HepG2 (cell line): ENCODE measurements around the gene TBC1D20. TPM values are rescaled to one million over a fixed set of nuclear protein-coding genes. Genes with fewer than 3 reads are reported as not detected.

Source experiments
- ATAC-seq: fragments of 200-7000 bp; cut with Tn5 transposase; 3 replicates; pipeline ENCODE4 v1.9.1; 2020; ENCODE audit warnings: mild to moderate bottlenecking, moderate library complexity
- BruUV-seq: library from RNA; stranded (reverse); fragments of 400-500 nt; replicated peaks from 2 replicates; lab custom pipeline; 2021; lab: Mats Ljungman, UMichigan
- CTCF ChIA-PET: fragments of 300-600 bp; formaldehyde crosslinking; extraction: SDS; loops from one replicate; lab custom pipeline; 2021; ENCODE audit warnings: low total read pairs, inconsistent platforms, low intra/inter-chr PET ratio; lab: Yijun Ruan, JAX
- POLR2A ChIA-PET: fragments of 350-600 bp; sonication (Branson Sonifier 250); formaldehyde crosslinking; loops from one replicate; lab custom pipeline; 2020; ENCODE audit warnings: antibody characterized with exemption, inconsistent platforms; lab: Yijun Ruan, JAX
- DNase-seq: peaks from one replicate; pipeline ENCODE4 v3.0.0-alpha.2; 2015; ENCODE audit warnings: low spot score
- FAIRE-seq: peaks from 3 replicates; lab custom pipeline; 2011; peaks lifted over from hg19 to GRCh38; lab: Jason Lieb, UNC
- H2AFZ ChIP-seq: one replicate; pipeline ENCODE4 v1.6.1; 2011; ENCODE audit warnings: low read length, inconsistent platforms
- H3K27ac ChIP-seq: fragments of 300-600 bp; 3 replicates; pipeline ENCODE4 v1.8.0; 2011; ENCODE audit warnings: mixed run types, mild to moderate bottlenecking, mixed read lengths, low read length, inconsistent platforms; ENCODE audit not compliant: insufficient read depth; ENCODE audit errors: extremely low read length
- H3K27me3 ChIP-seq, 2 experiments: fragments of 200-600 bp in 1 of 2; 2 replicates in 1 of 2; 3 replicates in 1 of 2; pipeline versions ENCODE4 v1.6.0 to v1.8.0; 2011; ENCODE audit warnings: low read length in 2 of 2, mild to moderate bottlenecking in 2 of 2, moderate library complexity in 2 of 2, inconsistent platforms in 1 of 2; ENCODE audit not compliant: insufficient read depth in 2 of 2, control insufficient read depth in 1 of 2
- H3K36me3 ChIP-seq, 2 experiments: fragments of 200-600 bp in 1 of 2; replicated peaks in 1 of 2; 2 replicates in 1 of 2; 3 replicates in 1 of 2; pipeline versions ENCODE4 v1.5.1 to v1.8.0; 2011; ENCODE audit warnings: low read length in 2 of 2, inconsistent platforms in 1 of 2; ENCODE audit not compliant: insufficient read depth in 2 of 2, control insufficient read depth in 1 of 2
- H3K4me1 ChIP-seq: 2 replicates; pipeline ENCODE4 v1.5.1; 2012; ENCODE audit warnings: low read length, inconsistent platforms; ENCODE audit not compliant: insufficient read depth
- H3K4me2 ChIP-seq: 2 replicates; pipeline ENCODE4 v1.6.0; 2011; ENCODE audit warnings: low read depth, low read length, inconsistent platforms
- H3K4me3 ChIP-seq, 3 experiments: fragments of 200-600 bp in 1 of 3; sonication (generic), shearing (Covaris generic) in 1 of 3; replicated peaks in 1 of 3; 2 replicates each; pipeline ENCODE4 v1.5.1; 2011 to 2016; ENCODE audit warnings: low read length in 3 of 3, inconsistent platforms in 2 of 3, low read depth in 2 of 3, mild to moderate bottlenecking in 2 of 3, control low read depth in 1 of 3, mixed read lengths in 1 of 3; ENCODE audit not compliant: insufficient read depth in 1 of 3
- H3K79me2 ChIP-seq: one replicate; pipeline ENCODE4 v1.6.1; 2011; ENCODE audit warnings: low read length, inconsistent platforms; ENCODE audit not compliant: insufficient read depth
- H3K9ac ChIP-seq: 2 replicates; pipeline ENCODE4 v1.6.0; 2011; ENCODE audit warnings: mild to moderate bottlenecking, low read depth, low read length, inconsistent platforms; ENCODE audit not compliant: insufficient read depth
- H3K9me3 ChIP-seq: 2 replicates; pipeline ENCODE4 v1.5.1; 2012; ENCODE audit warnings: mild to moderate bottlenecking, low read length
- H4K20me1 ChIP-seq: 2 replicates; pipeline ENCODE4 v1.6.0; 2011; ENCODE audit warnings: inconsistent platforms, mild to moderate bottlenecking, low read length, moderate library complexity; ENCODE audit not compliant: insufficient read depth
- HMGXB4 ChIP-seq, 2 experiments: sonication (generic) in 1 of 2; formaldehyde crosslinking in 1 of 2; IDR thresholded peaks; 2 replicates each; pipeline versions ENCODE4 v1.4.0 to v1.6.1; 2018 to 2020; ENCODE audit warnings: missing genetic modification reagents in 2 of 2, borderline replicate concordance in 1 of 2, low read depth in 1 of 2, mild to moderate bottlenecking in 1 of 2, missing biosample characterization in 1 of 2
- HNRNPH1 ChIP-seq: fragments of 200-400 bp; formaldehyde crosslinking; optimal IDR thresholded peaks from 2 replicates; pipeline ENCODE3; 2017; ENCODE audit warnings: mild to moderate bottlenecking, low read depth, low read length
- MATR3 ChIP-seq: sonication (generic); formaldehyde crosslinking; IDR thresholded peaks from 2 replicates; pipeline ENCODE4 v1.4.0; 2020; ENCODE audit warnings: missing genetic modification reagents
- MLXIP ChIP-seq: sonication (generic); formaldehyde crosslinking; IDR thresholded peaks from 2 replicates; pipeline ENCODE4 v1.9.0; 2021; ENCODE audit warnings: missing genetic modification reagents, borderline replicate concordance
- ZMYM4 ChIP-seq: sonication (generic); formaldehyde crosslinking; IDR thresholded peaks from 2 replicates; pipeline ENCODE4 v1.8.1; 2023; ENCODE audit warnings: mild to moderate bottlenecking, missing genetic modification reagents
- ZNF878 ChIP-seq: sonication (generic); formaldehyde crosslinking; IDR thresholded peaks from 2 replicates; pipeline ENCODE4 v1.8.1; 2023; ENCODE audit warnings: mild to moderate bottlenecking, missing genetic modification reagents, moderate library complexity
- WGBS: methylation state at CpG from one replicate; pipeline ENCODE4 v1.1.6; 2017; ENCODE audit warnings: low lambda C conversion rate; 5-methylcytosine and 5-hydroxymethylcytosine counted together
- in situ Hi-C: cut with HindIII; loops from 2 replicates; pipeline ENCODE4 v1.10.0; 2017; ENCODE audit warnings: low pct_unique_long_range_greater_than_20kb; ENCODE audit not compliant: extremely low pct_ligation_motif_present
- intact Hi-C: fragments of 100-400 bp; cut with micrococcal nuclease; formaldehyde crosslinking; loops from one replicate; pipeline ENCODE4 v1.10.0; 2022; ENCODE audit not compliant: unreplicated experiment
- polyA plus RNA-seq, 8 experiments: library from polyadenylated mRNA; depleted of rRNA in 3 of 8; stranded (reverse) in 7 of 8; unstranded in 1 of 8; fragments of >200 nt; fragmentation: Illumina TruSeq in 4 of 8; extraction: Trizol in 4 of 8; gene quantifications; 2 replicates each; pipeline versions ENCODE4 v1.2.1 to v1.2.3, GENCODE V29; 2011 to 2016; ENCODE audit warnings: low read depth in 4 of 8, missing spikeins in 1 of 8, mixed read lengths in 1 of 8; ENCODE audit not compliant: insufficient read depth in 1 of 8
- total RNA-seq, 5 experiments: library from RNA; depleted of rRNA; stranded (reverse); fragments of >200 nt; fragmentation: Illumina TruSeq; extraction: Trizol; gene quantifications; 2 replicates each; pipeline ENCODE4 v1.2.3, GENCODE V29; 2016; ENCODE audit warnings: low read depth in 1 of 5
- TF ChIP-seq, protein P1 (sequence below): sonication (generic); formaldehyde crosslinking; IDR thresholded peaks from 2 replicates; pipeline ENCODE4 v1.4.0; 2020; ENCODE audit warnings: mild to moderate bottlenecking, low read depth, missing genetic modification reagents
- TF ChIP-seq, protein P2 (sequence below), 2 experiments: sonication (generic) in 1 of 2; formaldehyde crosslinking in 1 of 2; IDR thresholded peaks; 2 replicates each; pipeline versions ENCODE4 v1.6.1 to v1.9.0; 2014 to 2022; ENCODE audit warnings: antibody characterized with exemption in 1 of 2, borderline replicate concordance in 1 of 2, inconsistent platforms in 1 of 2, low read depth in 1 of 2, missing genetic modification reagents in 1 of 2

Gene TBC1D20
- total and polyA plus RNA-seq, 2 of the 13 experiments (the other 11 are each of a cell fraction or from before 2014, with no cell fraction given) = 36.6 to 47.1 TPM

DNA sequence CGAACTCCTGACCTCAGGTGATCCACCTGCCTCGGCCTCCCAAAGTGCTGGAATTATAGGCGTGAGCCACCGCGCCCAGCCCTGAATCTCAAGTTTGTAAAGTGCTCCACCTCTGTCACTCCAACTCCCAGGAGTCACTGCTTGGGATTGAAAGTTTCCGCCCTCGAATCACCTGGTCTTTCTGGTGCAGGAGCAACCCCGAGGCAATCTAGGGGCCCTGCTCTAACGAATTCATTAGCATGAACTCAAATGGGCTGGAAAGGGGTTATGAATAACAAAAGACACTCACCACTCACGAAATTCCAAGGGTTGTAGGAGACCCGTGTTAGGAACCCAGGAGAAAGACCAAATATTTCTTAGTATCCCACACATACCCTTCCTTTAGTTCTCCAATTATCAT, 28.1 kb downstream of the TBC1D20 start:
- Histone ChIP-seq H4K20me1 (no peaks in the 10 kb centered on the region), H3K36me3 (peaks cover 43 to 63% of the 10 kb centered on the region in 2 experiments)
- TF ChIP-seq HNRNPH1 (no peak), MLXIP (CRISPR knock-in tag) (no peak), MATR3 (CRISPR knock-in tag) (no peak), ZNF878 (CRISPR knock-in tag) (0 out of 2 replicates have a peak, but pooled peaks have one; percentile 29), ZMYM4 (no peak), HMGXB4 (CRISPR knock-in tag; IDR thresholded peaks at IDR 0.05; ENCODE audit: borderline replicate concordance in 1 of 2, low read depth in 1 of 2) (0 out of 4 replicates have a peak, but pooled peaks of 1 of the 2 experiments have one; percentile 21)
- TF ChIP-seq, protein P1, sequence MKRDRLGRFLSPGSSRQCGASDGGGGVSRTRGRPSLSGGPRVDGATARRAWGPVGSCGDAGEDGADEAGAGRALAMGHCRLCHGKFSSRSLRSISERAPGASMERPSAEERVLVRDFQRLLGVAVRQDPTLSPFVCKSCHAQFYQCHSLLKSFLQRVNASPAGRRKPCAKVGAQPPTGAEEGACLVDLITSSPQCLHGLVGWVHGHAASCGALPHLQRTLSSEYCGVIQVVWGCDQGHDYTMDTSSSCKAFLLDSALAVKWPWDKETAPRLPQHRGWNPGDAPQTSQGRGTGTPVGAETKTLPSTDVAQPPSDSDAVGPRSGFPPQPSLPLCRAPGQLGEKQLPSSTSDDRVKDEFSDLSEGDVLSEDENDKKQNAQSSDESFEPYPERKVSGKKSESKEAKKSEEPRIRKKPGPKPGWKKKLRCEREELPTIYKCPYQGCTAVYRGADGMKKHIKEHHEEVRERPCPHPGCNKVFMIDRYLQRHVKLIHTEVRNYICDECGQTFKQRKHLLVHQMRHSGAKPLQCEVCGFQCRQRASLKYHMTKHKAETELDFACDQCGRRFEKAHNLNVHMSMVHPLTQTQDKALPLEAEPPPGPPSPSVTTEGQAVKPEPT (CRISPR knock-in tag) = no peak
- TF ChIP-seq, protein P2, sequence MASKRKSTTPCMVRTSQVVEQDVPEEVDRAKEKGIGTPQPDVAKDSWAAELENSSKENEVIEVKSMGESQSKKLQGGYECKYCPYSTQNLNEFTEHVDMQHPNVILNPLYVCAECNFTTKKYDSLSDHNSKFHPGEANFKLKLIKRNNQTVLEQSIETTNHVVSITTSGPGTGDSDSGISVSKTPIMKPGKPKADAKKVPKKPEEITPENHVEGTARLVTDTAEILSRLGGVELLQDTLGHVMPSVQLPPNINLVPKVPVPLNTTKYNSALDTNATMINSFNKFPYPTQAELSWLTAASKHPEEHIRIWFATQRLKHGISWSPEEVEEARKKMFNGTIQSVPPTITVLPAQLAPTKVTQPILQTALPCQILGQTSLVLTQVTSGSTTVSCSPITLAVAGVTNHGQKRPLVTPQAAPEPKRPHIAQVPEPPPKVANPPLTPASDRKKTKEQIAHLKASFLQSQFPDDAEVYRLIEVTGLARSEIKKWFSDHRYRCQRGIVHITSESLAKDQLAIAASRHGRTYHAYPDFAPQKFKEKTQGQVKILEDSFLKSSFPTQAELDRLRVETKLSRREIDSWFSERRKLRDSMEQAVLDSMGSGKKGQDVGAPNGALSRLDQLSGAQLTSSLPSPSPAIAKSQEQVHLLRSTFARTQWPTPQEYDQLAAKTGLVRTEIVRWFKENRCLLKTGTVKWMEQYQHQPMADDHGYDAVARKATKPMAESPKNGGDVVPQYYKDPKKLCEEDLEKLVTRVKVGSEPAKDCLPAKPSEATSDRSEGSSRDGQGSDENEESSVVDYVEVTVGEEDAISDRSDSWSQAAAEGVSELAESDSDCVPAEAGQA (IDR thresholded peaks at IDR 0.05; ENCODE audit: low read depth) = no peak
- TF ChIP-seq, protein P2 (CRISPR knock-in tag; IDR thresholded peaks at IDR 0.05; ENCODE audit: borderline replicate concordance) = no peak

More for the DNA sequence above, 28.1 kb downstream of the TBC1D20 start:
- Histone ChIP-seq H3K9ac (no peak overlapping the region), H3K27ac (no peak overlapping the region), H3K9me3 (no peaks in the 10 kb centered on the region), H3K79me2 (no peaks in the 10 kb centered on the region), H3K4me2 (no peak overlapping the region), H2AFZ (no peak overlapping the region), H3K27me3 (no peaks in the 10 kb centered on the region), H3K4me1 (0 out of 2 replicates have a peak, but pooled peaks cover 7% of the 10 kb centered on the region), H3K4me3 (no peak overlapping the region)
- in situ Hi-C loops = loop anchor here (5.0 kb wide), 1 partner anchor 82 kb away; no protein-coding TSS in a partner anchor
- 98% methylated on average over 11 of the region's 11 CpGs for WGBS
- ChIA-PET POLR2A (interaction anchor here (0.8 to 5.7 kb wide), 5 partner anchors 27 to 87 kb away, joined by 3 to 61 read pairs (median 5); partner anchors contain the start of gene RBCK1), CTCF (no interaction called here)
- FAIRE-seq (no peak), ATAC-seq (no peak), DNase-seq (no peak)
- BruUV-seq = no TSS peak
- intact Hi-C loops = no loop called here
